HUES64 (cell line): ENCODE data around the gene SYNE2.
A peak's percentile ranks its signal among the peaks of the same experiment; 100 is the strongest.
"Not testable (repeated sequence)": the region's sequence is repeated elsewhere in the genome, so short reads cannot be mapped to it uniquely, and the experiment has no call there.

Source experiments
- H3K27ac ChIP-seq: 2 replicates; pipeline ENCODE4 v1.7.0; 2013; ENCODE audit warnings: low read depth, low read length, inconsistent platforms
- H3K27me3 ChIP-seq: 2 replicates; pipeline ENCODE4 v1.6.1; 2013; ENCODE audit warnings: mild to moderate bottlenecking, low read length; ENCODE audit not compliant: insufficient read depth
- H3K36me3 ChIP-seq: 2 replicates; pipeline ENCODE4 v1.6.1; 2013; ENCODE audit warnings: mild to moderate bottlenecking, low read length; ENCODE audit not compliant: insufficient read depth
- H3K4me1 ChIP-seq: 2 replicates; pipeline ENCODE4 v1.6.1; 2013; ENCODE audit warnings: mild to moderate bottlenecking, low read length, moderate library complexity; ENCODE audit not compliant: insufficient read depth
- H3K4me3 ChIP-seq: 2 replicates; pipeline ENCODE4 v1.5.1; 2013; ENCODE audit warnings: mild to moderate bottlenecking, low read length, moderate library complexity
- H3K9ac ChIP-seq: 2 replicates; pipeline ENCODE4 v1.6.1; 2013; ENCODE audit warnings: mild to moderate bottlenecking, low read depth, low read length
- H3K9me3 ChIP-seq: 2 replicates; pipeline ENCODE4 v1.6.1; 2013; ENCODE audit warnings: low read depth, low read length; ENCODE audit not compliant: insufficient read depth
- WGBS: fragments of 150-250, 120-280 bp; methylation state at CpG from one replicate; pipeline ENCODE4 v1.1.7; 2013; ENCODE audit warnings: missing lambda C conversion rate; 5-methylcytosine and 5-hydroxymethylcytosine counted together

SYNE2 gene

GRCh38 chr14:64037869-64038745 is 185.3 kb downstream of the SYNE2 start:
- WGBS = 96% methylated on average over 65 of the region's 66 CpGs
- H3K9ac ChIP-seq, H3K9me3 ChIP-seq, H3K27me3 ChIP-seq, H3K27ac ChIP-seq, H3K4me3 ChIP-seq: not testable (repeated sequence)
- H3K36me3 ChIP-seq = peaks cover 16% of the 10 kb centered on the region
- H3K4me1 ChIP-seq = peaks cover 10% of the 10 kb centered on the region; the same call in 1 of the 2 replicates

GRCh38 chr14:64038841-64039542 is 186.2 kb downstream of the SYNE2 start:
- Histone ChIP-seq H3K27ac (no peak overlapping the region), H3K9ac (no peak overlapping the region), H3K4me3 (no peak overlapping the region), H3K9me3 (peaks cover 6% of the 10 kb centered on the region; the same call in 1 of the 2 replicates), H3K36me3 (peaks cover 15% of the 10 kb centered on the region), H3K27me3 (no peaks in the 10 kb centered on the region), H3K4me1 (peaks cover 10% of the 10 kb centered on the region; the same call in 1 of the 2 replicates)
- 92% methylated on average over 5 of the region's 5 CpGs for WGBS

GRCh38 chr14:64040044-64040443 is 187.2 kb downstream of the SYNE2 start:
- Histone ChIP-seq H3K4me1 (peaks cover 8% of the 10 kb centered on the region; the same call in 1 of the 2 replicates), H3K9me3 (peaks cover 6% of the 10 kb centered on the region; the same call in 1 of the 2 replicates), H3K27ac (no peak overlapping the region), H3K27me3 (no peaks in the 10 kb centered on the region), H3K4me3 (no peak overlapping the region), H3K36me3 (peaks cover 12% of the 10 kb centered on the region), H3K9ac (no peak overlapping the region)
- WGBS = 86% methylated on average over 2 of the region's 2 CpGs

GRCh38 chr14:64043296-64043695 is 190.5 kb downstream of the SYNE2 start:
- 97% methylated on average over 6 of the region's 6 CpGs for WGBS
- peaks cover 26% of the 10 kb centered on the region for H3K36me3 ChIP-seq
- not testable (repeated sequence) for H3K9ac ChIP-seq, H3K27me3 ChIP-seq, H3K4me1 ChIP-seq, H3K27ac ChIP-seq, H3K4me3 ChIP-seq, H3K9me3 ChIP-seq

- H3K4me1 ChIP-seq = no peaks in the 10 kb centered on the region
- peaks cover 39% of the 10 kb centered on the region for H3K36me3 ChIP-seq
- H3K4me3 ChIP-seq = no peak overlapping the region
- no peak overlapping the region for H3K27ac ChIP-seq
- 0 out of 2 replicates have a peak, but pooled peaks cover 2% of the 10 kb centered on the region for H3K9me3 ChIP-seq
- WGBS = 85% methylated on average over 2 of the region's 2 CpGs
- no peaks in the 10 kb centered on the region for H3K27me3 ChIP-seq
- H3K9ac ChIP-seq = no peak overlapping the region
Observed at GRCh38 chr14:64045091-64045490, 192.3 kb downstream of the SYNE2 start.

GRCh38 chr14:64049616-64050381 is 197.0 kb downstream of the SYNE2 start:
- H3K27me3 ChIP-seq = no peaks in the 10 kb centered on the region
- H3K27ac ChIP-seq = no peak overlapping the region
- no peaks in the 10 kb centered on the region for H3K9me3 ChIP-seq
- H3K9ac ChIP-seq = no peak overlapping the region
- peaks cover 69% of the 10 kb centered on the region for H3K36me3 ChIP-seq
- no peak overlapping the region for H3K4me3 ChIP-seq
- no peaks in the 10 kb centered on the region for H3K4me1 ChIP-seq
- WGBS = 94% methylated on average over 2 of the region's 2 CpGs

GRCh38 chr14:64053694-64054669 is 201.2 kb downstream of the SYNE2 start:
- Histone ChIP-seq H3K4me1 (no peaks in the 10 kb centered on the region), H3K9me3 (no peaks in the 10 kb centered on the region), H3K36me3 (peaks cover 53% of the 10 kb centered on the region), H3K27ac (no peak overlapping the region), H3K4me3 (no peak overlapping the region), H3K9ac (no peak overlapping the region), H3K27me3 (no peaks in the 10 kb centered on the region)
- 87% methylated on average over 10 of the region's 10 CpGs for WGBS

- H3K4me1 ChIP-seq = peaks cover 22% of the 10 kb centered on the region
- no peaks in the 10 kb centered on the region for H3K27me3 ChIP-seq
- H3K9me3 ChIP-seq = no peaks in the 10 kb centered on the region
- WGBS = 96% methylated on average over 6 of the region's 6 CpGs
- H3K9ac ChIP-seq = no peak overlapping the region
- H3K27ac ChIP-seq = no peak overlapping the region; the same call in 1 of the 2 replicates
- H3K4me3 ChIP-seq = no peak overlapping the region
- H3K36me3 ChIP-seq = peaks cover 29% of the 10 kb centered on the region
Observed at GRCh38 chr14:64059454-64060198, 206.8 kb downstream of the SYNE2 start.

GRCh38 chr14:64060199-64060545 is 207.4 kb downstream of the SYNE2 start:
- WGBS = 78% methylated on average over 1 of the region's 1 CpG
- no peaks in the 10 kb centered on the region for H3K27me3 ChIP-seq
- H3K4me3 ChIP-seq = no peak overlapping the region
- H3K36me3 ChIP-seq = peaks cover 26% of the 10 kb centered on the region
- H3K9ac ChIP-seq = no peak overlapping the region
- no peaks in the 10 kb centered on the region for H3K9me3 ChIP-seq
- peak overlapping the region; percentile 17; the same call in 1 of the 2 replicates for H3K27ac ChIP-seq
- peaks cover 22% of the 10 kb centered on the region for H3K4me1 ChIP-seq
